HepG2 (cell line): ENCODE measurements around the gene TNRC18. TPM values are rescaled to one million over a fixed set of nuclear protein-coding genes. Genes with fewer than 3 reads are reported as not detected.
"Not testable (repeated sequence)": the region's sequence is repeated elsewhere in the genome, so short reads cannot be mapped to it uniquely, and the experiment has no call there.

ENCODE experiments used
- ATAC-seq: fragments of 200-7000 bp; cut with Tn5 transposase; 3 replicates; pipeline ENCODE4 v1.9.1; 2020; ENCODE audit warnings: mild to moderate bottlenecking, moderate library complexity
- BruUV-seq: library from RNA; stranded (reverse); fragments of 400-500 nt; replicated peaks from 2 replicates; lab custom pipeline; 2021; lab: Mats Ljungman, UMichigan
- CTCF ChIA-PET: fragments of 300-600 bp; formaldehyde crosslinking; extraction: SDS; loops from one replicate; lab custom pipeline; 2021; ENCODE audit warnings: low total read pairs, inconsistent platforms, low intra/inter-chr PET ratio; lab: Yijun Ruan, JAX
- POLR2A ChIA-PET: fragments of 350-600 bp; sonication (Branson Sonifier 250); formaldehyde crosslinking; loops from one replicate; lab custom pipeline; 2020; ENCODE audit warnings: antibody characterized with exemption, inconsistent platforms; lab: Yijun Ruan, JAX
- DNase-seq: peaks from one replicate; pipeline ENCODE4 v3.0.0-alpha.2; 2015; ENCODE audit warnings: low spot score
- FAIRE-seq: peaks from 3 replicates; lab custom pipeline; 2011; peaks lifted over from hg19 to GRCh38; lab: Jason Lieb, UNC
- H2AFZ ChIP-seq: one replicate; pipeline ENCODE4 v1.6.1; 2011; ENCODE audit warnings: low read length, inconsistent platforms
- H3K27ac ChIP-seq: fragments of 300-600 bp; 3 replicates; pipeline ENCODE4 v1.8.0; 2011; ENCODE audit warnings: mixed run types, mild to moderate bottlenecking, mixed read lengths, low read length, inconsistent platforms; ENCODE audit not compliant: insufficient read depth; ENCODE audit errors: extremely low read length
- H3K27me3 ChIP-seq, 2 experiments: fragments of 200-600 bp in 1 of 2; 2 replicates in 1 of 2; 3 replicates in 1 of 2; pipeline versions ENCODE4 v1.6.0 to v1.8.0; 2011; ENCODE audit warnings: low read length in 2 of 2, mild to moderate bottlenecking in 2 of 2, moderate library complexity in 2 of 2, inconsistent platforms in 1 of 2; ENCODE audit not compliant: insufficient read depth in 2 of 2, control insufficient read depth in 1 of 2
- H3K36me3 ChIP-seq, 2 experiments: fragments of 200-600 bp in 1 of 2; replicated peaks in 1 of 2; 2 replicates in 1 of 2; 3 replicates in 1 of 2; pipeline versions ENCODE4 v1.5.1 to v1.8.0; 2011; ENCODE audit warnings: low read length in 2 of 2, inconsistent platforms in 1 of 2; ENCODE audit not compliant: insufficient read depth in 2 of 2, control insufficient read depth in 1 of 2
- H3K4me1 ChIP-seq: 2 replicates; pipeline ENCODE4 v1.5.1; 2012; ENCODE audit warnings: low read length, inconsistent platforms; ENCODE audit not compliant: insufficient read depth
- H3K4me2 ChIP-seq: 2 replicates; pipeline ENCODE4 v1.6.0; 2011; ENCODE audit warnings: low read depth, low read length, inconsistent platforms
- H3K4me3 ChIP-seq, 3 experiments: fragments of 200-600 bp in 1 of 3; sonication (generic), shearing (Covaris generic) in 1 of 3; replicated peaks in 1 of 3; 2 replicates each; pipeline ENCODE4 v1.5.1; 2011 to 2016; ENCODE audit warnings: low read length in 3 of 3, inconsistent platforms in 2 of 3, low read depth in 2 of 3, mild to moderate bottlenecking in 2 of 3, control low read depth in 1 of 3, mixed read lengths in 1 of 3; ENCODE audit not compliant: insufficient read depth in 1 of 3
- H3K79me2 ChIP-seq: one replicate; pipeline ENCODE4 v1.6.1; 2011; ENCODE audit warnings: low read length, inconsistent platforms; ENCODE audit not compliant: insufficient read depth
- H3K9ac ChIP-seq: 2 replicates; pipeline ENCODE4 v1.6.0; 2011; ENCODE audit warnings: mild to moderate bottlenecking, low read depth, low read length, inconsistent platforms; ENCODE audit not compliant: insufficient read depth
- H3K9me3 ChIP-seq: 2 replicates; pipeline ENCODE4 v1.5.1; 2012; ENCODE audit warnings: mild to moderate bottlenecking, low read length
- H4K20me1 ChIP-seq: 2 replicates; pipeline ENCODE4 v1.6.0; 2011; ENCODE audit warnings: inconsistent platforms, mild to moderate bottlenecking, low read length, moderate library complexity; ENCODE audit not compliant: insufficient read depth
- FUBP1 ChIP-seq: sonication (generic); formaldehyde crosslinking; IDR thresholded peaks from 2 replicates; pipeline ENCODE4 v1.5.1; 2020; ENCODE audit warnings: missing genetic modification reagents, mild to moderate bottlenecking, borderline replicate concordance
- MLX ChIP-seq: IDR thresholded peaks from 2 replicates; pipeline ENCODE4 v1.6.1; 2016
- TFDP2 ChIP-seq: sonication (generic); formaldehyde crosslinking; IDR thresholded peaks from 2 replicates; pipeline ENCODE4 v1.4.0; 2020; ENCODE audit warnings: missing genetic modification reagents
- ZBTB39 ChIP-seq: sonication (generic); formaldehyde crosslinking; IDR thresholded peaks from 2 replicates; pipeline ENCODE4 v1.5.0; 2020; ENCODE audit warnings: missing genetic modification reagents
- ZNF17 ChIP-seq: sonication (generic); formaldehyde crosslinking; IDR thresholded peaks from 2 replicates; pipeline ENCODE4 v1.5.0; 2020; ENCODE audit warnings: mild to moderate bottlenecking, missing genetic modification reagents
- ZNF768 ChIP-seq: sonication (generic); formaldehyde crosslinking; IDR thresholded peaks from 2 replicates; pipeline ENCODE4 v1.4.0; 2020; ENCODE audit warnings: missing genetic modification reagents
- WGBS: methylation state at CpG from one replicate; pipeline ENCODE4 v1.1.6; 2017; ENCODE audit warnings: low lambda C conversion rate; 5-methylcytosine and 5-hydroxymethylcytosine counted together
- in situ Hi-C: cut with HindIII; loops from 2 replicates; pipeline ENCODE4 v1.10.0; 2017; ENCODE audit warnings: low pct_unique_long_range_greater_than_20kb; ENCODE audit not compliant: extremely low pct_ligation_motif_present
- intact Hi-C: fragments of 100-400 bp; cut with micrococcal nuclease; formaldehyde crosslinking; loops from one replicate; pipeline ENCODE4 v1.10.0; 2022; ENCODE audit not compliant: unreplicated experiment
- polyA plus RNA-seq, 8 experiments: library from polyadenylated mRNA; depleted of rRNA in 3 of 8; stranded (reverse) in 7 of 8; unstranded in 1 of 8; fragments of >200 nt; fragmentation: Illumina TruSeq in 4 of 8; extraction: Trizol in 4 of 8; gene quantifications; 2 replicates each; pipeline versions ENCODE4 v1.2.1 to v1.2.3, GENCODE V29; 2011 to 2016; ENCODE audit warnings: low read depth in 4 of 8, missing spikeins in 1 of 8, mixed read lengths in 1 of 8; ENCODE audit not compliant: insufficient read depth in 1 of 8
- total RNA-seq, 5 experiments: library from RNA; depleted of rRNA; stranded (reverse); fragments of >200 nt; fragmentation: Illumina TruSeq; extraction: Trizol; gene quantifications; 2 replicates each; pipeline ENCODE4 v1.2.3, GENCODE V29; 2016; ENCODE audit warnings: low read depth in 1 of 5

Gene TNRC18
- total and polyA plus RNA-seq, 2 of the 13 experiments (the other 11 are each of a cell fraction or from before 2014, with no cell fraction given) = 11.7 to 17.4 TPM

- CTCF ChIA-PET, H4K20me1 ChIP-seq, H3K4me3 ChIP-seq, H3K9me3 ChIP-seq, H3K9ac ChIP-seq, DNase-seq, H3K36me3 ChIP-seq, ATAC-seq, intact Hi-C loops, in situ Hi-C loops, H3K79me2 ChIP-seq, H3K27me3 ChIP-seq, BruUV-seq, FAIRE-seq, H3K4me2 ChIP-seq, POLR2A ChIA-PET, H2AFZ ChIP-seq, H3K27ac ChIP-seq: not testable (repeated sequence)
- H3K4me1 ChIP-seq = peaks cover 21% of the 10 kb centered on the region
- 95% methylated on average over 4 of the region's 5 CpGs for WGBS
- TF ChIP-seq ZNF768 = peak; percentile 94
Measured at GRCh38 chr7:5287373-5287772, 136.3 kb downstream of the TNRC18 start.

GRCh38 chr7:5286933-5287332 lies 136.7 kb downstream of the TNRC18 start:
- no peaks in the 10 kb centered on the region for H4K20me1 ChIP-seq
- in situ Hi-C loops = no loop called here
- TF ChIP-seq TFDP2 (CRISPR knock-in tag) (no peak), FUBP1 (CRISPR knock-in tag) (no peak), ZBTB39 (CRISPR knock-in tag) (no peak), ZNF17 (CRISPR knock-in tag) (no peak), MLX (no peak)
- TF ChIP-seq, all 625 proteins: peak for 0
- no peak overlapping the region for H3K27ac ChIP-seq
- no peaks in the 10 kb centered on the region for H3K9me3 ChIP-seq
- FAIRE-seq = no peak
- H3K4me1 ChIP-seq = peaks cover 17% of the 10 kb centered on the region
- H3K36me3 ChIP-seq = peaks cover 3 to 4% of the 10 kb centered on the region in 2 experiments; a peak in 3 of 5 replicates
- DNase-seq = no peak
- no peaks in the 10 kb centered on the region for H3K79me2 ChIP-seq
- intact Hi-C loops = no loop called here
- no peak overlapping the region for H3K4me3 ChIP-seq
- H3K4me2 ChIP-seq = no peak overlapping the region
- no peak overlapping the region for H3K9ac ChIP-seq
- no peak overlapping the region for H2AFZ ChIP-seq
- ChIA-PET POLR2A (interaction anchor here (0.9 kb wide), 1 partner anchor 46 kb away, joined by 4 read pairs; no protein-coding TSS in a partner anchor), CTCF (no interaction called here)
- no peak for ATAC-seq
- no TSS peak for BruUV-seq
- WGBS = 96% methylated on average over 9 of the region's 9 CpGs
- H3K27me3 ChIP-seq = no peaks in the 10 kb centered on the region; a peak in 1 of 5 replicates
